ENCODE results near the gene NQO1.

Gene NQO1

DNA sequence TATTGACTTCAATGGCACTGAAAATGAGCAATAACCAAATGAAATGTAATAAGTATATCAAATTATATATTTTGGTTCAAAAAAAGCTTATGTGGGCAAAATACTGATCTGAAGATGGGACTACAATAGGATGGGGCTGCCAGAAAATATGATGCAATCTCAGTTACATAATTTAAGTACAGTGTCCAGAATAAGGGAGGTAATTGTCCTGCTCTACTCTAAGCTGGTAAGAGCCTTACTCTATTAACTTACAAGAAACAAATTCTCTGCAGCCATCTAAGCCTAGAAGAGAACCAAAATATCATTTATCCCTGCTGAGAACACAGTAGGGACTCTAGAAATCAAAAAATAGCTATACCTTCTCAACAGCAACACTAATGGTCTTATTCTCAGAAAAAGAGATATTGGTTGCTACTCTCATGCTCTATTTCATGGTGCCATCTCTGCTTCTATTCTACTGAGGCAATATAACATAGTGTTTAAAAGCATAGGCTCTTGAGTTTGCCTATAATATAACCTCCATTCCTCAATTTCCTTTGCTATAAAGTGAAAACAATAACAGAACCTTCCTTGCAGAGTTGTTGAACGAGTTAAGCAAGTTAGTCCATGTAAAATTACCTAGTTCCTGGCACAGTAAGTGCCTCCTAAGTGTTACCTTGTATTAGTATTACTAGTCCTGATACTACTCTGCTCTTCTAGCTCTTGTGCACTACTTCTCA is 19.9 kb downstream of the NQO1 start:
- DNase-seq (ENCODE audit: low spot score): no peak

DNA sequence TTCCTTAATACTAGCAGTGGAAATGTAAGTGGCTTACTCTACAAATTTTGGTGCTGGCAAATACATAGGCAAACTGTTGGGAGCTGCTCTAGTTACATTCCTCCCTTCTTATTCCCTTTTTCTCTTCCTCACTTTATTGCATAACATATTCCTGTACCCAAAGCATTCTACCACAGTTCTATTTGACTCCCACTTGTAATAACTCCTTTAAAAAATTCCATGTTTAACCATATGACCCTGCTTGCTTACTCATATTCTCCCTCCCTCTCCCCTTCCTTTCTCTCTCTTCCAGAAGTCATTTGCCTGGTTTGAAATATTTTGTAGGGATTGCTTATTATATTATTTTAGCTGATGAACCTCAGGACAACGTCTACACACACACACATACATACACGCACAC is 22.7 kb downstream of the NQO1 start:
- DNase-seq (ENCODE audit: low spot score): no peak

DNA sequence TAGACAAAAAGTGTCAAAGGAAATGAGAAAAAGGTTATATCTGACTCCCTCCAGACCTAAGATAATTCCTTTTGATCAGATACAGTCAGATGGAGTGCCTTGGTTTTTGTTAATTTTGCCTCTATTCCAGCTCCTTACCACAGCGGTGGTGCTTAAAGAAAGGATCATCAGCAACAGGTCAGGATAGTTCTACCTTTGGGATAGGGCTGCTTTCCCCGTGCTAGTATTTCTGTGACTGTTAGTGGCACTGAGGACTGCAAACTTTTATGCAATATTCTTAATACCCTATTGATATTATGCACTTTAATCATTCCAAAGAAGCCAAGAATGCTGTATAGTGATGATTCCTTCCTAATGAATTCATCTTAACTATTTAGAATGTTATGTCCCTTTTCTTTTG is 24.5 kb downstream of the NQO1 start:
- DNase-seq (ENCODE audit: low spot score): no peak

DNA sequence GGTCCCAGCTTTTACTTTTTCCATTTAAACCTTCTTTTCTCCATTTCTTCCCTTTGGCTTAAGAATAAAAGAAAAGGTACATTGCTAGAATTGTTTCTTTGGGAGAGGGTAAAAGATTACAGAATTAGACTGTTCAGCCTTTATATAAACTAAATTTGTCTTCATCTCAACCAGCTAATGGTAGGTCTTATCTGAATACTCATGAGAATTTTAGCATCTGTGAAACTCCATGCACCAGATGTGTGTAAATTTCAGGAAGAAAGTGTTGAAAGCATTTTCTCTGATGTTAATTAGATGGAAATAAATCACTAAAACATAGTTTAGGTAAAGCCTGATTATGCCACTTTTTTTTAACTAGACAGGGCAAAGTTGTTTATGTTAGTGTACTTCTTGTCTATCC is 24.9 kb downstream of the NQO1 start:
- DNase-seq (ENCODE audit: low spot score): no peak

DNA sequence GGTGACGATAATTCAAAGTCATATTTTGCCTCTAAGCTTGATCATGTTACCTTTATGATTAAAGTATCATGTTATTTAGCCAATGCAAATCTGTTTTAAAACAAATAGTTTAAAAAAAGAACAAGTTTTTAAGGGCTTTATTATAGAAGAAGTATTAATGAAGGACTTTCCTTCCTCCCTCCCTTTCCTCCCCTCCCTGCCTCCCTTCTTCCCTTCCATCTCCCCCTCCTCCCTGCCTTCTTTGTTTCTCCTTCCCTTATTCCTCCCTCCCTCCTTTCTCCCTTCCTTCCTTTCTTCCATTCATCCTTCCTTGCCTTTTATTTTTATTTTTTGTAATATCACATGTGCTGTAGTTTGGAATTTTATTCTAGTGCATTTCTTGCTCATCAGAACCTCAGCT is 26.4 kb downstream of the NQO1 start:
- DNase-seq (ENCODE audit: low spot score): no peak

DNA sequence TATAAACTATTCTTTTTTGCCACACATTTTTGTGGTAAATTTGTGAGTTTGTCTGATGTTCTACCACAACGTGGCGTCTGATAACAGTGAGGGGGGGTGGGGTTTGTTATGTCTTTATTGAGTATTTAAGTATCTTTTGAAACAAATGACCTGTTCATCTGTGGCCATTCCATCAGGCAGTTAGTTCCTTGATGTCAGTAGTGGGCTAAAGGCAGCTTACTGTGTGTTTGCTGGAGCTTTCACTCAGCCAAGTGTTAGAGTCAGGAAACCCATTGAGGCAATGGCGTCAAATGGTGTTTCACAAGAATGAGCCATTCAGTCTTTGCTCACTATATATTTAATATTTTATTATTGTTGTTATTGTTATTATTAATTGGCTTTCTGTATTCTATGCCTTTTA is 28.0 kb downstream of the NQO1 start:
- no peak for DNase-seq (ENCODE audit: low spot score)

DNA sequence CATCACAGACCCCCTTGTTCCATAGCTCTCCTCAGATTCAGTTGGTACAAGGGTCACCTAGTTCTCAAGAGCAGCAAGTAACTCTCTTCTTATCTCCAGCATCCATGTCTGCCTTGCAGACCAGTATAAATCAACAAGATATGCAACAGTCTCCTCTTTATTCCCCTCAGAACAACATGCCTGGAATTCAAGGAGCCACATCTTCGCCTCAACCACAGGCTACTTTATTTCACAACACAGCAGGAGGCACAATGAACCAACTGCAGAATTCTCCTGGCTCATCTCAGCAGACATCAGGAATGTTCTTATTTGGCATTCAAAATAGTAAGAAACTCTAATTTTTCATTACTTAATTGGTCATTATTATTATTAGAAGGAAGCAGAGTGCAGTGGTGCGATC is 32.4 kb downstream of the NQO1 start:
- DNase-seq (ENCODE audit: low spot score): no peak

DNA sequence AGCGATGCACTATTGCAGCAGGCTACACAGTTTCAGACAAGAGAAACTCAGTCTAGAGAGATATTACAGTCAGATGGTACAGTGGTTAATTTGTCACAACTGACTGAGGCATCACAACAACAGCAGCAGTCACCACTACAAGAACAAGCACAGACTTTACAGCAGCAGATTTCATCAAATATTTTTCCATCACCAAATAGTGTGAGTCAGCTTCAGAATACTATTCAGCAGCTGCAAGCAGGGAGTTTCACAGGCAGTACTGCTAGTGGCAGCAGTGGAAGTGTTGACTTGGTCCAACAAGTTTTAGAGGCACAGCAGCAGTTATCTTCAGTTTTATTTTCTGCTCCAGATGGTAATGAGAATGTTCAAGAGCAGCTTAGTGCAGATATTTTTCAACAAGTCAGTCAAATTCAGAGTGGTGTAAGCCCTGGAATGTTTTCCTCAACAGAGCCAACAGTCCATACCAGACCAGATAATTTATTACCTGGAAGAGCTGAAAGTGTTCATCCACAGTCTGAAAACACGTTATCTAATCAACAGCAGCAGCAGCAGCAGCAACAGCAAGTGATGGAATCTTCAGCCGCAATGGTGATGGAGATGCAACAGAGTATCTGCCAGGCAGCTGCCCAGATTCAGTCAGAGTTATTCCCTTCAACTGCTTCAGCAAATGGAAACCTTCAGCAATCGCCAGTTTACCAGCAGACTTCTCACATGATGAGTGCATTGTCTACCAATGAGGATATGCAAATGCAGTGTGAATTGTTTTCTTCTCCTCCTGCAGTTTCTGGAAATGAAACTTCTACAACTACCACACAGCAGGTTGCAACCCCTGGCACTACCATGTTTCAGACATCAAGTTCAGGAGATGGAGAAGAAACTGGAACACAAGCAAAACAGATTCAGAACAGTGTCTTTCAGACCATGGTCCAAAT is 34.1 kb downstream of the NQO1 start:
- peak; percentile 24 for DNase-seq (ENCODE audit: low spot score)

DNA sequence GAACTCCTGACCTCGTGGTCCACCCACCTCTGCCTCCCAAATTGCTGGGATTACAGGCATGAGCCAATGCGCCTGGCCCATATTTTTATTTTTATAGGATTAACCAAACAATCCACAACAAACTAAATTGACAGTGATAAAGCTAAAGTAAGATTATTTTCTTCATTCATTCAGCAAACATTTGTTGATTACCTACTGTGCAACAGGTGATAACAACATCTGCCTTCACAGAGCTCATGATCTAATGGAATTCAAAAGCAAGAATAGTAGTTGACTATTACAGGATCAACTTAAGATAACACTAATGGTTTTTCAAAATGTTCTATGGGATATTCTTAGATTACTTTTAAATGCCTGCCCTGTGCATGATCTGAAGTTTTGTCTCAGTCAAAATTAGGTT is 37.8 kb downstream of the NQO1 start:
- DNase-seq (ENCODE audit: low spot score): no peak

DNA sequence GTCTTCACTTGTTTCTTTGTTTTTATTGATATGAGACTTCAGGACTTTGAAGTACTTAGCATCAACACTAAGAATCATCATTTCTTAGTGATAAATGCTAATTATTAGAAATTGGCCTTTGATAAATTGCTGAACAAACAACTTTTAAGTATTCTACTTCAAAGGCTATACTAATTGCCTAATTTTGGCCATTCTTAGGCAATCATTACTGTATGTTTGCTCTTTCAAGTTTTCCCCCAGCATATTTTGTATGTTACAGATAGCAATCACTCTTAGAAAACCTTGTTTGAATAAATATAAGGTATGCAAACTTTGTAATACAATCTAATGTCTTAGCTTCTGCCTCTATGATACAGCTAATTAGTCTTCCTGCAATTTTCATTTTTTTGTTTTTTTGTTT is 46.0 kb downstream of the NQO1 start:
- no peak for DNase-seq (ENCODE audit: low spot score)

DNA sequence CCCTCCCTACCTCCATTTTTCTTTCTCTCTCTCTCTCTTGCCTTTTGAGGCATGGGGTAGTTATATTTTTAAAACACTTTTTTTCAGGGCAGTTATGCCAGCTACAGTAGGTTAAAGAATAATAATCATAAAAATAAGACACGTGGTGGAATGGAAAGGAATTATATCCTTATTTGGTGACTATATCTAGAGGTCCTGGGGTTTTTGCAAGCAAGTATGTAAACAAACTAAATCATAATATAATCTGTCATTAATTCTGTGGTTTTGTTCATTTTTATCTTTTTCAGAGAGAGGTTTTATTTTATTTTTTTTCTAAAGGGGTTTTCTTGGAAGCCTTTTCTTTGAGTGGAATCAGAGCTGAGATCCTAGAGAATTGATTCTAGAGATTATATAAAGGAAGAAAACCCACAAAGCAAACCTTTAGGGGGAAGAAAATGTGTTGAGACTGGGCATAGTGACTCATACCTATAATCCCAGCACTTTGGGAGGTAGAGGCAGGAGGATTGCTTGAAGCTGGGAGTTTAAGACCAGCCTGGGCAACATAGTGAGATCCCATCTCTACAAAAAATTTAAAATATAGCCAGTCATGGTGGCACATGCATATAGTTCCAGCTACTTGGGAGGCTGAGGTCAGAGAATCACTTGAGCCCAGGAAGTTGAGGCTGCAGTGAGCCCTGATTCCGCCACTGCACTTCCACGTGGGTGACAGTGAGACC is 53.2 kb downstream of the NQO1 start:
- no peak for DNase-seq (ENCODE audit: low spot score)

DNA sequence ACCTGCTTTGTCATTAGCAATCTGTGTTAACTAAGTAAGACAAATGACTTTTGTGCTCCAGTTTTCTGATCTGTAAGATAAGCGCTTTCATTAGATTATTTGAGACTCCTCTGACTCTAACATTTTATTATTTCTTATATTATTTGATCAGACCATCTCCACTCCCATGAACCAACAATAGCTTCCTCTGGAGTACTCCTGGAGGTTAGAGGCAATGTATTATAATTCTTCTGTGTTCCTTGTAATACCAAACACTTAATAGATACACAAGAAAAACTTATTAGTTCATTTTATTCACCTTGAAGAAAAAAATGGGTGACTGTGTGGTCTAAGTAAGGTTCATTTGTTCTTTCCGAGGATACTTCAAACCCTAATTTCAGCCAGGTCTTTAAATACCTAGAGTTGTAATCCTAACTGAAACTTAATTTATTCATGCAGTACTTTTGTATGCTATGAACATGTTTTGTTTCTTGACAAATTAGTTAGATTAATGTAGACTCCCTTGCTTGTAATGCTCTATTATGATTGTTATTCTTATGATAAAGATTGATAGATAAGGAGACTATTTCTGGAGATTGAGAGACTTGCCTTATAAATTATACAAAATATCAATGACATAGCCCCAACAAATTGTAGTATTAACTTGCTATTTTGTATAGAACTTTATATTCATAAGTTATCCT is 53.9 kb downstream of the NQO1 start:
- no peak for DNase-seq (ENCODE audit: low spot score)

DNA sequence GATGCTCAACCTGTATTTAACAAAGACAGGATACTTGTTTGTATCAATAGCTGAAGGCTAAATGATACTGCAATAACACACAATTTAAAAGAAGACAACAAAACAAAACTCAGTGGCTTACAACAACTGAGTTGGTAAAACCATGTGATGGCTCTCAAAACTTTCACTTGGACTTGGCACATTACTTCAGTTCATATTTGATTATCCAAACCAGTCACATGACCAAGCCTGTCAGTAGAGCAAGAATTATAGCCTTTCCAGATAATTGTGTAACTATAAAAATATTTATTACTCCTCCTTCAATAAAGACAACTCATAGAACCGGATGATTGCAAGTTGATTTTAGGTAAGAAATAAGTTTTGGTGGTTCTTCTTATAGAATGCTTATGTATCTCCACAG is 56.8 kb downstream of the NQO1 start:
- DNase-seq (ENCODE audit: low spot score): no peak

DNA sequence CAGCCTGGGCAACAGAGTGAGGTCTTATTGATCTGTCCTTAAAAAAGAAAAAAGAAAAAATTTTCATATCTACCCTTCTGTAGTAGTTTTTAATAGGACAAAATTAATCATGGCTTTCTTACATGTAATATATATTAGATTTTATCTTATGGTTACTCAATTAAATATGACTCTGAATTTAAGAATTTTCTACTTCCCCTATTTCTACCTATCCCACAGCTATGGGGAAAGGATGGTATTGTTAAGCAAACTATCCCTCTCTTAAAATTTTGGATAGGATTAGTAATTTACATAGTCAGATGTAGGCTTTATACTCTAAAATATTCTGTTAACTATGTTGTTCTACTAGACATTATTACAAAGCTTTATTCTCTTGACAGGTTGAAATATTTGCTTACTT is 62.5 kb downstream of the NQO1 start:
- no peak for DNase-seq (ENCODE audit: low spot score)

DNA sequence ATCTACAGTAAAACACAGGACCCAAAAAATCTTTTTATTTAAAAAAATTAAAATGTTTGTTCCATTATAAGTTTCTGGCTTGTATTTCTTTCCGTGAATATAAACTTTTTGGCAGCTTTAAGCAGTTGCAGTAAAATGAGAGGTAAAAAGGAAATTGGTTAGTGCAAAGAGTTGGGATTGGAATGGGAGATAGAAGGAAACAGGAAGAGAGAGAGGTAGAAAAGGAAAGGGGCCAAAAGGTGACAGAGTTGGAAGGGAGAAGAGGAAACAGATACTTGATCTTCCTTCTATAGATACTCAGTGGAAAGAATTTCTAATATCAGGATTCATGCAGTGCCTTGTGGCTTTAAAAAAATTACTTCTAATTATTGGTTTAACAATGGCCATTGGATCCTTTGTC is 63.5 kb downstream of the NQO1 start:
- DNase-seq (ENCODE audit: low spot score): no peak

DNA sequence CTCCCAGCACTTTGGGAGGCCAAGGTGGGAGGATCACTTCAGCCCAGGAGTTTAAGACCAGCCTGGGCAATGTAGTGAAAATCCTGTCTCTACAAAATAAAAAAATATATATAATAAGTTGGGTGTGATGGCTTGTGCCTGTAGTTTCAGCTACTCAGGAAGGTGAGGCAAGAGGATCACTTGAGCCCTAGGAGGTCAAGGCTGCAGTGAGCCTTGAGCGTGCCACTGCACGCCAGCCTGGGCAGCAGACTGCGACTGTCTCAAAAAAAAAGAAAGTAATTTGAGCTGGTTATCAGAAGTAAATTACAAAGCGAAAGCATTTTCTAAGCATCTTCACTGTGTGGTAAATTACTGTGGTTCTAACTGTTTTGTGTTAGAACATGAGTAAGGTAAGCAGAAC is 66.2 kb downstream of the NQO1 start:
- DNase-seq (ENCODE audit: low spot score): no peak

All from globus pallidus (tissue), 1 donor.